A673 (cell line): ENCODE results near the gene LCORL.

ENCODE experiments used
- CTCF ChIP-seq: fragments of 300-800, 200-600 bp; sonication (generic); conservative IDR thresholded peaks from 2 replicates; pipeline ENCODE4 v1.5.1; 2017; ENCODE audit warnings: low read depth, mild to moderate bottlenecking, antibody characterized with exemption, low read length, moderate library complexity, mixed read lengths
- EZH2 ChIP-seq: fragments of 200-600 bp; sonication (generic); IDR thresholded peaks from 2 replicates; pipeline ENCODE4 v1.6.1; 2017; ENCODE audit warnings: borderline replicate concordance, low read depth, mild to moderate bottlenecking, mixed read lengths, antibody characterized with exemption, low read length; ENCODE audit not compliant: poor library complexity, severe bottlenecking

GRCh38 chr4:17812125-17812524 is 209.4 kb downstream of the LCORL start:
- no peak for TF ChIP-seq EZH2
- no peak for TF ChIP-seq CTCF
